Endodermal cell (in vitro differentiated cells): ENCODE measurements around the gene VWA3B. TPM values are rescaled to one million over a fixed set of nuclear protein-coding genes. Genes with fewer than 3 reads are reported as not detected.
"Not testable (repeated sequence)": the region's sequence is repeated elsewhere in the genome, so short reads cannot be mapped to it uniquely, and the experiment has no call there.

Experiments
- DNase-seq: peaks from one replicate; pipeline ENCODE4 v3.0.0-alpha.2; 2017
- H3K27ac ChIP-seq: 2 replicates; pipeline ENCODE4 v1.5.1; 2013; ENCODE audit warnings: mild to moderate bottlenecking, low read depth, low read length, moderate library complexity
- H3K27me3 ChIP-seq: 2 replicates; pipeline ENCODE4 v1.6.1; 2013; ENCODE audit warnings: mild to moderate bottlenecking, low read length, moderate library complexity; ENCODE audit not compliant: insufficient read depth, control insufficient read depth, poor library complexity, severe bottlenecking
- H3K36me3 ChIP-seq: 2 replicates; pipeline ENCODE4 v1.7.0; 2013; ENCODE audit warnings: mild to moderate bottlenecking, low read length, moderate library complexity; ENCODE audit not compliant: control insufficient read depth, insufficient read depth
- H3K4me1 ChIP-seq: one replicate; pipeline ENCODE4 v1.7.0; 2013; ENCODE audit warnings: low read length; ENCODE audit not compliant: control insufficient read depth, insufficient read depth
- H3K4me3 ChIP-seq: 2 replicates; pipeline ENCODE4 v1.5.1; 2013; ENCODE audit warnings: mild to moderate bottlenecking, low read length, moderate library complexity
- H3K9ac ChIP-seq: 2 replicates; pipeline ENCODE4 v1.6.1; 2013; ENCODE audit warnings: mild to moderate bottlenecking, low read length, moderate library complexity; ENCODE audit not compliant: poor library complexity, severe bottlenecking; ENCODE audit errors: extremely low read depth
- H3K9me3 ChIP-seq: 2 replicates; pipeline ENCODE4 v1.6.1; 2013; ENCODE audit warnings: mild to moderate bottlenecking, low read length, moderate library complexity; ENCODE audit not compliant: control insufficient read depth
- H3K27ac Mint-ChIP-seq: 2 replicates; pipeline ENCODE4 v1.8.0; 2020; ENCODE audit warnings: mixed read lengths
- H3K27me3 Mint-ChIP-seq: 2 replicates; pipeline ENCODE4 v1.8.0; 2021; ENCODE audit warnings: mild to moderate bottlenecking, mixed read lengths; ENCODE audit not compliant: insufficient read depth
- H3K36me3 Mint-ChIP-seq: 2 replicates; pipeline ENCODE4 v1.8.0; 2020; ENCODE audit warnings: low read depth, mixed read lengths
- H3K4me1 Mint-ChIP-seq: 2 replicates; pipeline ENCODE4 v1.8.0; 2020; ENCODE audit warnings: mixed read lengths
- H3K4me3 Mint-ChIP-seq: 2 replicates; pipeline ENCODE4 v1.8.0; 2020; ENCODE audit warnings: mild to moderate bottlenecking, moderate library complexity, mixed read lengths
- H3K9me3 Mint-ChIP-seq: 2 replicates; pipeline ENCODE4 v1.8.0; 2020; ENCODE audit warnings: mild to moderate bottlenecking, mixed read lengths
- WGBS, 2 experiments: methylation state at CpG; one replicate each; pipeline versions ENCODE4 v1.1.5 to v1.1.7; 2013; ENCODE audit warnings: missing lambda C conversion rate in 2 of 2, mixed read lengths in 1 of 2; ENCODE audit not compliant: insufficient coverage in 1 of 2, insufficient read length in 1 of 2; 5-methylcytosine and 5-hydroxymethylcytosine counted together
- total RNA-seq, 2 donors: library from RNA; stranded (reverse); fragmentation: NEBNext Ultra II Directional in 1 of 2; extraction: Animal tissue kit (Norgen Biotek cat#: 25700) in 1 of 2; gene quantifications; 2 replicates in 1 of 2; 3 replicates in 1 of 2; pipeline ENCODE4 v1.2.1, GENCODE V29; 2021
- TF ChIP-seq, protein P1 (sequence below): fragments of 200-600 bp; sonication (generic); conservative IDR thresholded peaks from 2 replicates; pipeline ENCODE4 v1.5.0; 2021; ENCODE audit warnings: antibody characterized with exemption, mild to moderate bottlenecking

The VWA3B gene
- total RNA-seq, 2 donors from 2014 or later: 0.38 to 0.64 TPM

DNA sequence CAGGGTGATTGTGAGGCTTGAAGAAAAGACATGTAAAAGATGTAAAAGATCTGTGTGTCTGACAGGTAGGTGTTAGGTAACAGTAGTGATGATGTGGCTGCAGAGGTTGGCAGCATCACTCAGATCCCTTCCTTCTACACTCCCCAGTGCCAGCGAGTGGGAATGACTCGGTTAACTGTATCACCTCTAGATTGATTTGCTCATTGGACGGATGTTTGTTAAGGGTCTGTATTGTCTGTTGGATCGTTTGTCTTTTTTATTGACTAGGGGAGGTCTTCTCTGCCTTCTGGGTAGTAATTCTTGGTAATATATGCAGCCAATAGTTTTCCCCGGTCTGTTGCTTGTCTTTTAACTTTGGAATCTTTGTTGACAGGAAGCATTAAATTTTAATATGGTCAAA lies 214.5 kb downstream of the VWA3B start:
- Histone ChIP-seq H3K27ac (no peak overlapping the region), H3K27me3 (no peaks in the 10 kb centered on the region), H3K9me3 (no peaks in the 10 kb centered on the region), H3K36me3 (no peaks in the 10 kb centered on the region), H3K9ac (no peak overlapping the region), H3K4me3 (no peak overlapping the region), H3K4me1 (peaks cover 5% of the 10 kb centered on the region)
- H3K36me3 Mint-ChIP-seq: no peaks in the 10 kb centered on the region
- no peak overlapping the region for H3K4me3 Mint-ChIP-seq
- no peaks in the 10 kb centered on the region for H3K9me3 Mint-ChIP-seq
- 89% methylated on average over 5 of the region's 5 CpGs; no CpG with 5 or more reads in 1 of the 2 experiments for WGBS, 2 experiments
- H3K27me3 Mint-ChIP-seq: peaks cover 10% of the 10 kb centered on the region
- H3K27ac Mint-ChIP-seq: no peak overlapping the region
- peaks cover 20% of the 10 kb centered on the region for H3K4me1 Mint-ChIP-seq
- TF ChIP-seq, protein P1, sequence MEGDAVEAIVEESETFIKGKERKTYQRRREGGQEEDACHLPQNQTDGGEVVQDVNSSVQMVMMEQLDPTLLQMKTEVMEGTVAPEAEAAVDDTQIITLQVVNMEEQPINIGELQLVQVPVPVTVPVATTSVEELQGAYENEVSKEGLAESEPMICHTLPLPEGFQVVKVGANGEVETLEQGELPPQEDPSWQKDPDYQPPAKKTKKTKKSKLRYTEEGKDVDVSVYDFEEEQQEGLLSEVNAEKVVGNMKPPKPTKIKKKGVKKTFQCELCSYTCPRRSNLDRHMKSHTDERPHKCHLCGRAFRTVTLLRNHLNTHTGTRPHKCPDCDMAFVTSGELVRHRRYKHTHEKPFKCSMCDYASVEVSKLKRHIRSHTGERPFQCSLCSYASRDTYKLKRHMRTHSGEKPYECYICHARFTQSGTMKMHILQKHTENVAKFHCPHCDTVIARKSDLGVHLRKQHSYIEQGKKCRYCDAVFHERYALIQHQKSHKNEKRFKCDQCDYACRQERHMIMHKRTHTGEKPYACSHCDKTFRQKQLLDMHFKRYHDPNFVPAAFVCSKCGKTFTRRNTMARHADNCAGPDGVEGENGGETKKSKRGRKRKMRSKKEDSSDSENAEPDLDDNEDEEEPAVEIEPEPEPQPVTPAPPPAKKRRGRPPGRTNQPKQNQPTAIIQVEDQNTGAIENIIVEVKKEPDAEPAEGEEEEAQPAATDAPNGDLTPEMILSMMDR: no peak
- DNase-seq: no peak

DNA sequence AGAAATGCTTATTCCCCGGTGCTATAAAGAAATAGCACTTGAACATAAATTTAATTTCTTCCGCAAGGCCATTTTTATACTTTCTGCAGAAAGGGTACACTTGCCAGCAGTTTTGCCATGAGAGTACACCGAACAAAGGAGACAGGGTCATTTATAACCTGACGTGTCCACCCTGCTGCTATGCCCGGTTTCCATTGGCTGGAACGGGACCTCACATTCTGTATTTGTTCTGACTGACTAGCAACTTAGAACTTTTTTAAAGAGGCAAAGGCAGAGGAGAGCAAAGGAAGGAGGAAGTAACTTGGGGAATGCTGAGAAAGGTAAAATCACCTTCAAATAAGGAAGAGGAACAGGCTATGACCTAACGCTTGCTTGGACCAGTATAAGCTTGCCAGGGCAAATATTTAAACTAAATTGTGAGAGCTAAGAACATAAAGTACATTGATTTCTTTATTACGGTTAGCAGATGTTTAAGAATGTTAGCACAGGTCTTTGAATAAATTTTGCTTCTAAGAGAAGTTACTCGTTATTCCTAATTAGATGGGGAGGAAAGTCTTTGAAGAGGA lies 220.2 kb downstream of the VWA3B start:
- not testable (repeated sequence) for H3K27me3 ChIP-seq, H3K4me3 Mint-ChIP-seq, H3K27ac Mint-ChIP-seq, H3K9me3 Mint-ChIP-seq, H3K4me1 Mint-ChIP-seq, H3K27ac ChIP-seq, DNase-seq, H3K4me3 ChIP-seq, H3K9ac ChIP-seq, H3K9me3 ChIP-seq, H3K4me1 ChIP-seq, H3K36me3 Mint-ChIP-seq, H3K36me3 ChIP-seq
- H3K27me3 Mint-ChIP-seq: peaks cover 11% of the 10 kb centered on the region
- WGBS, 2 experiments: 84 to 85% methylated on average over 7 to 9 of the region's 9 CpGs

DNA sequence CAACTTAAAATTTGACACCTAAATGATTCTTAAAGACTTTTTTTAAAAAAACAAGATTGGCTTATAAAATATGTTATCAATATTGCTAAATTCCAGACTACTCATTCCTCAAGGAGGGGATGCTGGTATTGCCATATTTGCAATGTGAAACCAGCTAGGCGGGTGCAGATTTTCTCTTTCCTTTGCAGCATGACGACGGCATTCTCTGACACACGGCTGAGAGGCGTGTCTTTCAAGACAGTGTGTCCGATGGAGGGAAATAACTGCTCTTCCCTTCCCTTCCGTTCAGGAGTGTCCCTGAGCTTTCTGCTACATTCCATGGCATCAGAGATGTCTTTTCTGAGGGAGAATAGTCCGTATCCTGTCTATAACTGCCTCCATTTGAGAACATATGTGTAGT lies 221.1 kb downstream of the VWA3B start:
- TF ChIP-seq, protein P1: no peak
- peaks cover 12% of the 10 kb centered on the region for H3K27me3 Mint-ChIP-seq
- Histone ChIP-seq H3K27me3 (no peaks in the 10 kb centered on the region), H3K36me3 (no peaks in the 10 kb centered on the region), H3K4me3 (no peak overlapping the region), H3K9me3 (no peaks in the 10 kb centered on the region), H3K9ac (no peak overlapping the region), H3K27ac (no peak overlapping the region), H3K4me1 (peaks cover 4% of the 10 kb centered on the region)
- H3K4me1 Mint-ChIP-seq: peaks cover 4% of the 10 kb centered on the region
- H3K4me3 Mint-ChIP-seq: no peak overlapping the region
- no peak for DNase-seq
- WGBS, 2 experiments: 93 to 97% methylated on average over 8 of the region's 8 CpGs
- no peaks in the 10 kb centered on the region for H3K9me3 Mint-ChIP-seq
- no peak overlapping the region for H3K27ac Mint-ChIP-seq
- no peaks in the 10 kb centered on the region for H3K36me3 Mint-ChIP-seq

DNA sequence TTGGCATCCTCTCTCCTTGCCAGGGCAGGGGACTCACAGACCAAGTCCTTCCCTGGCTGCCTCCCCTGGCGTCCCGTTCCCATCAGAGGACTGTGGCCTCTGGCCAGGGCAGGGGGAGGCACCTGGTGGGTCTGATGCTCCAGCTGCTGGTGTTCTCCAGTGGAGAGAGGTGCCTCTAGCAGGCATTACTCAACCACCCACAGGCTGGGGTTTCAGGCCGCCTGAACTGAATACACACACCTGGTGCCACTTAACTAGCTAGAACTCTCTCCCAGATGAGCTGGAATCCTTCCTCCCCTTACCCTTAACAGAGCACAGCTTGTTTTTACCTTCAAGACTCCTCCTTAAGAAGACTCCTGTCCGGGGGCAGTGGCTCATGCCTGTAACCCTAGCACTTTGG lies 221.6 kb downstream of the VWA3B start:
- Histone ChIP-seq H3K27me3 (no peaks in the 10 kb centered on the region), H3K4me3 (no peak overlapping the region), H3K36me3 (no peaks in the 10 kb centered on the region), H3K9me3 (no peaks in the 10 kb centered on the region), H3K4me1 (peaks cover 4% of the 10 kb centered on the region), H3K27ac (no peak overlapping the region), H3K9ac (no peak overlapping the region)
- TF ChIP-seq, protein P1: no peak
- 93 to 100% methylated on average over 1 to 4 of the region's 4 CpGs for WGBS, 2 experiments
- no peak overlapping the region for H3K27ac Mint-ChIP-seq
- H3K4me3 Mint-ChIP-seq: no peak overlapping the region
- no peaks in the 10 kb centered on the region for H3K36me3 Mint-ChIP-seq
- peaks cover 12% of the 10 kb centered on the region for H3K27me3 Mint-ChIP-seq
- DNase-seq: no peak
- no peaks in the 10 kb centered on the region for H3K9me3 Mint-ChIP-seq
- peaks cover 9% of the 10 kb centered on the region for H3K4me1 Mint-ChIP-seq
